Panc1 (cell line): ENCODE results near the gene STARD9.

Experiments used
- CTCF ChIP-seq: fragments of 450-650 bp; IDR thresholded peaks from 2 replicates; pipeline ENCODE4 v1.5.1; 2017; ENCODE audit warnings: mild to moderate bottlenecking
- POLR2AphosphoS5 ChIP-seq: IDR thresholded peaks from 2 replicates; pipeline ENCODE4 v1.6.1; 2012; ENCODE audit warnings: mild to moderate bottlenecking, low read depth, low read length, moderate library complexity
- SIN3A ChIP-seq: IDR thresholded peaks from 2 replicates; pipeline ENCODE4 v1.6.1; 2012; ENCODE audit warnings: low read depth, mild to moderate bottlenecking, low read length, moderate library complexity, borderline replicate concordance; ENCODE audit not compliant: insufficient read depth

- TF ChIP-seq CTCF (peak; percentile 43; the same call in 1 of the 2 replicates), POLR2AphosphoS5 (no peak), SIN3A (no peak)
Observed at GRCh38 chr15:42591238-42591934, 16.0 kb downstream of the STARD9 start.
